ENCODE measurements around the gene MYH14. TPM values are rescaled to one million over a fixed set of nuclear protein-coding genes. Genes with fewer than 3 reads are reported as not detected.

Gene MYH14
- total RNA-seq, 1 donor from 2014 or later, result 1.6 TPM

GRCh38 chr19:50319156-50319555, 115.7 kb downstream of the MYH14 start:
- Histone ChIP-seq H3K9ac (no peak overlapping the region), H2AFZ (replicated peaks) (no peak overlapping the region), H3K4me1 (peaks cover 12% of the 10 kb centered on the region), H3F3A (ENCODE audit: low read depth) (peaks cover 21% of the 10 kb centered on the region), H3K79me2 (ENCODE audit: low read depth) (no peaks in the 10 kb centered on the region), H3K27me3 (peaks cover 17% of the 10 kb centered on the region), H3K36me3 (no peaks in the 10 kb centered on the region), H3K9me3 (ENCODE audit: low read depth) (no peaks in the 10 kb centered on the region), H3K4me3 (no peak overlapping the region), H3K4me2 (no peak overlapping the region), H4K20me1 (ENCODE audit: low read depth) (peaks cover 2% of the 10 kb centered on the region), H3K27ac (no peak overlapping the region)
- Mint-ChIP-seq H3K27ac (no peak overlapping the region), H3K4me3 (no peak overlapping the region), H3K9me3 (no peaks in the 10 kb centered on the region), H3K4me1 (peaks cover 13% of the 10 kb centered on the region), H3K36me3 (no peaks in the 10 kb centered on the region), H3K27me3 (ENCODE audit: insufficient read depth, low read depth) (peaks cover 21% of the 10 kb centered on the region)
- TF ChIP-seq EZH2phosphoT487 (IDR thresholded peaks at IDR 0.05) (no peak), EZH2 (IDR thresholded peaks at IDR 0.05) (no peak)
- TF ChIP-seq, protein P1, sequence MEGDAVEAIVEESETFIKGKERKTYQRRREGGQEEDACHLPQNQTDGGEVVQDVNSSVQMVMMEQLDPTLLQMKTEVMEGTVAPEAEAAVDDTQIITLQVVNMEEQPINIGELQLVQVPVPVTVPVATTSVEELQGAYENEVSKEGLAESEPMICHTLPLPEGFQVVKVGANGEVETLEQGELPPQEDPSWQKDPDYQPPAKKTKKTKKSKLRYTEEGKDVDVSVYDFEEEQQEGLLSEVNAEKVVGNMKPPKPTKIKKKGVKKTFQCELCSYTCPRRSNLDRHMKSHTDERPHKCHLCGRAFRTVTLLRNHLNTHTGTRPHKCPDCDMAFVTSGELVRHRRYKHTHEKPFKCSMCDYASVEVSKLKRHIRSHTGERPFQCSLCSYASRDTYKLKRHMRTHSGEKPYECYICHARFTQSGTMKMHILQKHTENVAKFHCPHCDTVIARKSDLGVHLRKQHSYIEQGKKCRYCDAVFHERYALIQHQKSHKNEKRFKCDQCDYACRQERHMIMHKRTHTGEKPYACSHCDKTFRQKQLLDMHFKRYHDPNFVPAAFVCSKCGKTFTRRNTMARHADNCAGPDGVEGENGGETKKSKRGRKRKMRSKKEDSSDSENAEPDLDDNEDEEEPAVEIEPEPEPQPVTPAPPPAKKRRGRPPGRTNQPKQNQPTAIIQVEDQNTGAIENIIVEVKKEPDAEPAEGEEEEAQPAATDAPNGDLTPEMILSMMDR (IDR thresholded peaks at IDR 0.05), result no peak
- no peak for DNase-seq (ENCODE audit: low spot score)

GRCh38 chr19:50320051-50320450, 116.6 kb downstream of the MYH14 start:
- peaks cover 8% of the 10 kb centered on the region for H3K27me3 ChIP-seq
- peaks cover 12% of the 10 kb centered on the region for H3F3A ChIP-seq (ENCODE audit: low read depth)
- no peak overlapping the region for H3K4me3 ChIP-seq
- no peak overlapping the region for H2AFZ ChIP-seq (replicated peaks)
- Mint-ChIP-seq H3K27me3 (ENCODE audit: insufficient read depth, low read depth) (peaks cover 17% of the 10 kb centered on the region), H3K4me1 (peaks cover 16% of the 10 kb centered on the region), H3K4me3 (no peak overlapping the region), H3K9me3 (no peaks in the 10 kb centered on the region), H3K36me3 (no peaks in the 10 kb centered on the region), H3K27ac (no peak overlapping the region)
- H3K79me2 ChIP-seq (ENCODE audit: low read depth), result no peaks in the 10 kb centered on the region
- no peaks in the 10 kb centered on the region for H3K9me3 ChIP-seq (ENCODE audit: low read depth)
- TF ChIP-seq EZH2phosphoT487 (IDR thresholded peaks at IDR 0.05) (no peak), EZH2 (IDR thresholded peaks at IDR 0.05) (no peak)
- TF ChIP-seq, protein P1 (IDR thresholded peaks at IDR 0.05), result no peak
- DNase-seq (ENCODE audit: low spot score), result no peak
- peaks cover 3% of the 10 kb centered on the region for H3K4me1 ChIP-seq
- peaks cover 11% of the 10 kb centered on the region for H4K20me1 ChIP-seq (ENCODE audit: low read depth)
- H3K36me3 ChIP-seq, result no peaks in the 10 kb centered on the region
- no peak overlapping the region for H3K9ac ChIP-seq
- H3K4me2 ChIP-seq, result no peak overlapping the region
- no peak overlapping the region for H3K27ac ChIP-seq

DNA sequence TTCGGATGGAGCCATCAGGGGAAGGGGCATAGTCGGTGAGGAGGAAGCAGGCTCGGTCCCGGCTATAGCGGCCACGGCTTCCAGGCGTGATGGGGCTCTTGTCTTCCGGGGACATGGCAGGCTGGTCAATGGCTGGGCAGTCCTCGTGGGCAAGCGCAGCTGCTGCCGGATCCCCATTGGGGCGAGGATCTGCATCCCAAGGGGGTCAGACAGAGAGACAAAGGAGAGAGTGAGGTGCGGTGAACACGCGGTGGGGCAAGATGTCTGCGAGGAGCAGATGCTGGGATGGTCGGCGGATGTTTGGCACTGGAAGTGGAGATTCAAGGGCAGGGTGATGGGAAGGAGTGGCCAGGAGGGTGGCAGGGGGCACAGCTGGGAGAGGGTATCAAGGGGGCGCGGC, 117.2 kb downstream of the MYH14 start:
- peaks cover 16% of the 10 kb centered on the region for H3K4me1 Mint-ChIP-seq
- Histone ChIP-seq H3K36me3 (no peaks in the 10 kb centered on the region), H3K27me3 (peaks cover 4% of the 10 kb centered on the region), H3K79me2 (ENCODE audit: low read depth) (no peaks in the 10 kb centered on the region), H3K27ac (no peak overlapping the region), H4K20me1 (ENCODE audit: low read depth) (peaks cover 14% of the 10 kb centered on the region), H2AFZ (replicated peaks) (no peak overlapping the region), H3F3A (ENCODE audit: low read depth) (peaks cover 9% of the 10 kb centered on the region), H3K4me3 (no peak overlapping the region), H3K4me2 (no peak overlapping the region), H3K9ac (no peak overlapping the region), H3K4me1 (peaks cover 3% of the 10 kb centered on the region), H3K9me3 (ENCODE audit: low read depth) (no peaks in the 10 kb centered on the region)
- H3K9me3 Mint-ChIP-seq, result no peaks in the 10 kb centered on the region
- no peak overlapping the region for H3K27ac Mint-ChIP-seq
- TF ChIP-seq EZH2 (IDR thresholded peaks at IDR 0.05) (no peak), EZH2phosphoT487 (IDR thresholded peaks at IDR 0.05) (no peak)
- TF ChIP-seq, protein P1 (IDR thresholded peaks at IDR 0.05), result no peak
- H3K36me3 Mint-ChIP-seq, result no peaks in the 10 kb centered on the region
- peaks cover 20% of the 10 kb centered on the region for H3K27me3 Mint-ChIP-seq (ENCODE audit: insufficient read depth, low read depth)
- no peak overlapping the region for H3K4me3 Mint-ChIP-seq
- DNase-seq (ENCODE audit: low spot score), result no peak

Measured in neural progenitor cell (in vitro differentiated cells).